Measurements from ENCODE around the gene DAPK1.
A peak's percentile ranks its signal among the peaks of the same experiment; 100 is the strongest.

DAPK1 gene

DNA sequence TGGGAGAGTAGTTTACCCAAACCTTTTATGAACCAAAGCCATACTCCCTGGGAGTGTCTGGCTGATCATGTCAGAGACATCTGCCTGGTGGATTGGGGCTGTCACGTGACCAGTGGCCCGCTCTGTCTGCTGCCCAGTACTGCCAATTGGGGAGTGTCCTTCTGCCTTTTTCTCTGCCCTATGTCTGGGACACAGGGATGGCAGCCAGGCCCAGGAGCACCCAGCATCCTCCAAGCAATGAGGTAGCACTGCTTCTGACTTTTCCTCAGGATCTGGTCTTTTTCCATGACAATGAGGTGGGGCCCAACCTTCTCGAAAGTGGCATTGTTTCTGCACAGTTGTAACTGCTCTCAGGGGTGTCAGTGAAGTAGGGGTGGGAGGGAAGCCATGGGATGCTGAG is 21.8 kb downstream of the DAPK1 start:
- DNase-seq, result no peak

DNA sequence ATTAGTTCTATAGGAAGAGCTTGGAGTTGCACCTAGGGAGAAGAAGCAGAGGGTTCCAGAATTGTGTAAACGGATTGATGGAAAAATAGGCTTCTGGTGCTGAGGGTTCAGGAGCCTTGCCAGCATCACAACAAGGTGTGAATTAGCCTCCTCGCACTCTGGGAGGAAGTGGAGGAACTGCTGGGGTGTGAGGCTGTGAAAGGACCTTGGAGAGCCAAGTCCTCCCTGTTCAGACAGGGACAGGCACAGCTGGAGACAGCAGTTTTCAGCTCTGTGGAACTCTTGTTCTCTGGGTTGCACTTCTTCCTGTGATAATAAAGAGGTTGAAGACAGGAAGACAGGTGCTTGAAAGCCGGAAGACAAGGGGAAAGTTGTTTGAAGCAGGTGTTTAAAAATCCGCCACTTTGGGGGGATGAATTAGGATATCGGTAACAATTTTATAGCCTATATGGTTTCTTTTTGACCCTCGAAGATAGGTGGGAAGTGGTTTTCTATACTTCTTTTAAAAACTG is 22.6 kb downstream of the DAPK1 start:
- no peak for DNase-seq

DNA sequence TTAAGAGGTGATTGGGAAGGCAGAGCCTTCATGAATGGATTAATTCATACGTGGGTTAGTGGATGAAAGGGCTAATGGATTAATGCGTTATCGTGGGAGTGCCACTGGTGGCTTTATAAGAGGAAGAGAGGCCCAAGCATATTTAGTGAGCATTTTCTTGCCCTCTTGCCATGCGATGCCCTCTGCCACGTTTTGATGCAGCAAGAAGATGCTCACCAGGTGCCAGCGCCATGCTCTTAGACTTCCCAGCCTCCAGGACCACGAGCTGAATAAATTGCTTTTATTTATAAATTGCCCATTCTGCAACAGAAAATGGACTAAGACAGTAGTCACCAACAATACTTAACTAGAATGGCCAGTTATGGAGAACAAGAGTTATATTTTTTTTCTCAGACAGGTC is 24.2 kb downstream of the DAPK1 start:
- no peak for DNase-seq

DNA sequence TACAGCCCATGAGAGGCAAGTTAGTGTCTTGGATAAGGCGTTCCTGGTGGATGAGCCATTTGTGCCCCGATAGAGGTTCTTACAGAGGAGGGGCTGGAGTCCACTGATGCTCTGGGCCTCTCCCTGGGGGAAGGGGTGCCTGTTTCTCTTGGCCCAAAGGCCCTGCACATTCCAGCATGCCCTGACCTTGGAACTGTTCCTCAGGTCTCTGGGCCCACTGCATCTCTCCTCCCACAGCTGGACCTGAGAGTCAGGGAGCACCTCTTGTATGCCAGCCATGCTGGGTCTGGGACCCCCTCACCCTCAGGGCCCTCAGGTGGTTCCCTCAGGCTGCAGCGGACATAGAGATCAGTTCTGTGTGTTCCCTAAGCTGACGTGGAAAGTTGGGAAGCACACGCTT is 26.4 kb downstream of the DAPK1 start:
- DNase-seq, result no peak

DNA sequence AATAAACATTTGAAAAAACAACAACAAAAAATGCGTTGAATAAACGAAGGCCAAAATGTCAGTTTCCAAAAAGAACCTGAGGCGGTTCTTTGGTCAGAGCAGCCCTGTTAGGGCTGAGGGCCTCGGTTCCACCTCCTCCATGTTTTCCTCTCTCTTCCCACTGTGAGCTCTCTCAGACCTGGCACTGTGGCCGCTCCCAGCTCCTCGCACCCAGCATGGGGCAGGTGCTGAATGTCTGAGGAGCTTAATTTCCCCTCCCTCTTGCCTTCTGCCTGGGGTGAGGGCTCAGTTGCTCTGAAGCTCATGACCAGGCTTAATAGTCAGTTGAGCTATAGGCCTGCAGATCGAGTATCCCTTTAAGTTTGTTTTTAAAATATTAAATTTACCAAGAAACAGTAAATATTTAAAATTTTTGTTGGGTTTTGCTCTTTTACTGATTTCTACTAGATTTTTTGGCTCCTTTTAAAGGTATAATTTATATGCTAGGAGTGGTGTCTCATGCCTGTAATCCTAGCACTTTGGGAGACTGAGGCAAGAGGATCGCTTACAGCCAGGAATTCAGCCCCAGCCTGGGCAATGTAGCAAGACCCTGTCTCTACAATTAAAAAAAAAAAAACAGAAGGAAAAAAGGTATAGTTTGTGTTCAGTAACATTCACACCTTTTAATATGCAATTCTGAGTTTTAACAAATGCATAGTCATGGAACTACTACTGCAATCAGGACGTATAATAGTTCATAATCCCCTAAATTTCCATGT is 28.1 kb downstream of the DAPK1 start:
- no peak for DNase-seq

- peak; percentile 15 for DNase-seq
Measured at GRCh38 chr9:87527211-87527916, 29.7 kb downstream of the DAPK1 start.

- no peak for DNase-seq
Measured at GRCh38 chr9:87528969-87529368, 31.3 kb downstream of the DAPK1 start.

DNA sequence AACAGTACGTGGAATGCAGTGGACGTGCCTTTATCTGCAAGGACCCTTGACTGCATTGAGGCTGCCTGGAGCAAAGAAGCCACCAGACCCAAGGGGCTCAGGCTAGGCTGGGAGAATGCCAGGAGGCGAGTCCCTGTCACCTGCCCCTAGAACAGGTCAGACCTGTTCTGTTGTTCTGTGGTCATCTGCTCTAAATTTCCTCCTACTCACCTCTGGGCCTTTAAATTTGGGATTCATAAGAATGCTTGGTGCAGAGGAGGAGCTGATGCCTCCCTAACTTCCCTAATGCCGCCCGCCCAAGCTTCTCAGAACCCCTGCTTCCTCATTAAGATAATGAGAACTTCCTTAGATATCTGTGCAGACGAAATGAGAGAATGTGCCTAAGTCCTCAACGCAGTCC is 32.0 kb downstream of the DAPK1 start:
- DNase-seq, result no peak

DNA sequence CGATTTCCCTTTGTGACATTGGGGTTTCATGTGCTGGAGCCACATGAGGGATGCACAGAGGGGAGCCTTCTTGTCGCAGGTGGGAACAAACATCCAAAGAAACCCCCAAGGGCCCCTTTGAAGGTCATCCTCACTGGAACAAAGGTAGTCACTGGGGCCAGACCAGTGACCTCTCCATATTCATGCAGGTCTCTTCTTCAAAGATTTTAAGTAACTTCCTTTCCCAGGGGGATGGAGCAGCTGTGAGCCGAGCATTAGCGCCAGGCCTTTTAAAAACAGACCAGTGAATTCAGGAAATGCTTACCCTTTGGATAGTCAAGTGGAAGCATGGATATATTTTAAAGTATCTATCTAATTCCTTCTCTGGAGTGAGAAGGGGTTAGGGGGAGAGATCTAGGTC is 33.0 kb downstream of the DAPK1 start:
- no peak for DNase-seq

DNA sequence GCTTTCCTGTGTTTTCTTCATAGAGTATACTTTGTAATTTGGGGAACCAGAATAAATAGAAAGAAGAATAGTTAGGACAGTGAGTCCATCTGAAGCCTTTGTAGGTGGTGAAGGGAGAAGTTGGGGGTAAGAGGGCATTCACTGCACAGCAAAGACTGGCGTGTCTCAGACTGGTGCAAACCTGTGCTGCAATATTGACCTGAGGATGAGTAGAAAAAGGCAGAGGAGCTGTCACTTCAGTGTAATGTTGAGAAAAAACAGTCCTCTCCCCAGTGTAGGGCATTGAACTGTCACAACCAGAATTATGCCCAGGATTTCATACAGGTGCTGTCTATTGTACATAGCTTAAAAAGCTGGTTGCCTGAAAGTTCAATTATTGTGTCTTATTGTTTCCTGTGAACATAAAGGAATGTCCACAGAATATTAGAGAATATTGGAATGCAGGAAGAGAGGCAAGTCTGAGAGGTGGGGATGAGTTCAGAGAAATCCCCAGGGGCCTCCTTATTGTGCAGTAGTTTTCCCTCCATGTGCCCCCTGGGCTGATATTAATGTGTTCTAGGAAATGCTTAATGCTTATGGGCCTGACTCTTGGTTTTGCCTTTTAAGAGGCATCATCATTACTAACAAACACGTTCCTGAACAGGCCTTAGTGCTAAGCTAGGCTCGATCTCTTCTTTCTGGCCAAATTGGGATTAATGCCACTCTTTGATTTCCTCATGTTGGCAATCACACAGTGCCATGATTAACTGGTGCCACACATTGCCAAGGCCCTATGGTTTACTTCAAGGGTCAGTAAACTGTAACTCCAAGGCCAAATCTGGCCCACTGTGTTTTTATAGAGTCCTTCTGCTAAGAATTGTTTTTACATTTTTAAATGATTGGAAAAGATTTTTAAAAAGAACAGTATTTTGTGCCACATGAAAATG is 34.0 kb downstream of the DAPK1 start:
- DNase-seq, result no peak

- no peak for DNase-seq
Measured at GRCh38 chr9:87533271-87533670, 35.6 kb downstream of the DAPK1 start.

- no peak for DNase-seq
Measured at GRCh38 chr9:87534036-87534435, 36.4 kb downstream of the DAPK1 start.

- DNase-seq, result no peak
Measured at GRCh38 chr9:87534957-87535356, 37.3 kb downstream of the DAPK1 start.

DNA sequence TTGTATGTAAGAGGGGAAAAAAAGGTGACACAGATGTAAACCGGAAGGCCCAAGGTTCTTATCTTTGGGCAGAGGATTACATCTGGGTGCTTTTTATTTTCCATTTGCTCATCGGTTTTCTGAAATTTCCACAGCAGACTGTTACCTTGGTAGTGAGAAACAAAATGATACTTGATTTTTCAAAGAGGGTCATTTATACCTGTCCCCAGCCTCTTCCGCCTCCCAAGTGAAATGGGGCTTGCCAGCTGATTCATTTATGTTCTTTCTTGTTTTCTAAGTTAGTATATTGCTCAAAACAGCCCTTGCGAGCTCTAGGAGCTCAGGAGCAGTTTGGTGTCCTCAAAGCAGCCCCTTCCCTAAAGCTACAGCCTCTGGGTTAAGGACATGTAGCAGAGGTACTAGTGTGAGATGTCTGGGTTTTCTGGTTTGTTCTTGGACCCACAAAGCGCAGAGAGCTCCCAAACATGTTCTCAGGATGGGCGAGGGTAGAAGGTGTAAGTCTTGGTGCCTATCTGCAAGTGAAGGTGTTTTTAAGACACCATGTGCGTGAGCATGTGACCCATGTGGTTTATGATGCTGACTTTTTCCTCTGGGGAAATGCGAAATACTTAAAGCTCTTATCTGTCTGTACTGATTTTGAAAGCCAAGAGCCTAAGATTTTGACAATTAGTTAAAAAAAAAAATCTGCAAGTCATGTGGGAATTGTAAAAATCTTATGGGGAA is 38.3 kb downstream of the DAPK1 start:
- no peak for DNase-seq

- peak; percentile 95 for DNase-seq
Measured at GRCh38 chr9:87537625-87538024, 40.0 kb downstream of the DAPK1 start.

- DNase-seq, result no peak
Measured at GRCh38 chr9:87540444-87541105, 42.9 kb downstream of the DAPK1 start.

DNA sequence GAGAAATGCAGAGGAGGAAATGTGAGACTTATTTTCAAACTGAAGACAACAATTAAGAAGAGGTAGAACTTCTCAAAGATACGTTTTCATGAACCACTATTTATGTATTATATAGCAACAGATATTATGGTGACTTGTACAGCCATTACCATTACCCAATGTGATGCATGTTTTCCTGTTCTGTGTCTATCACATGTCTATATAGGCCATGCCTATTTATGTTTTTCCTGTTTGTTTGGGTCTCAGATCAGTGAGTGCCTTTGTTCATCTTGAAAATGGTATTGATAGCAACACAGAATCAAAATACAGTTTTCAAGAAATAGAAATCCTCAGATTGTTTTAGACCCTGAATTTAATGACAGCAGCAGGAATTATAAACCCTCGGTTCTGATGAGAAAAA is 44.0 kb downstream of the DAPK1 start:
- DNase-seq, result no peak

GRCh38 chr9:87542141-87542540 is 44.5 kb downstream of the DAPK1 start:
- no peak for DNase-seq

- DNase-seq, result no peak
Measured at GRCh38 chr9:87543251-87543650, 45.6 kb downstream of the DAPK1 start.

DNA sequence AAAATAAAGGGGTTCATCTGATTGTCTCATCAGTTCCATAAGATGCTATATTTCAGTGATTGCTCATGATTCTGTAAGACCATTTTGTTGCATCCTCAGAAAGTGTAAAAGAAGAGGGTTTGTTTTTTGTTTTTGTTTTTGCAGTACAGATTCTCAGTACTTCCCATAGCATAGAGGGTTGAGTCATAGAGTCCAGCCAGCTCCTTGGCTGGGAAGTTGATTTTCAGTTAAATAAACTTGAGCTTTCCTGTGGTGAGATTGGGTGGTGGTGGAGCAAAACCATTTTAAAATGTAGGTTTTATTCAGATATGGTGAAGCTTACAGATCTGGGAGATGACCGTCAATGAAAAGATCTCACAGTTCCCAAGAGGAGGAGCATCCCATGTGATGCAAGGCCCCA is 48.2 kb downstream of the DAPK1 start:
- DNase-seq, result no peak

- DNase-seq, result peak; percentile 51
Measured at GRCh38 chr9:87546704-87547103, 49.0 kb downstream of the DAPK1 start.

DNA sequence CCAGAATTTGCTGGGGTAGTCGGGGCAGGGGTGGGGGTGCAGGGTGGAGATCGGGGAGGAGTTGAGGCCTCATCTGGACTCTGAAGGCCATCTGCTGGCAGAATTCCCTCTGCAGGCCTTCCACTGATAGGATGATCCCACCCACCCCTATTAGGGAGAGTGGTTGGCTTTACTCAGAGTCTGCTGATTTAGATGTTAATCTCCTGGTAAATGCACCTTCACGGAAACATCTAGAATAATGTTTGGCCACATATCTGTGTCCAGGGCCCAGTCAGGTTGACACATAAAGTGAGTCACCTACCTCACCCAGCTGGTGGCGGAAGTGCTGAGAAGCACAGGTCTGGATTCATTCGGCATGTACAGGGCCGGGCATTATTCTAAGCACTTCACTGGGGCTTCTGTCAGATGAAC is 50.0 kb downstream of the DAPK1 start:
- DNase-seq, result no peak
